NCI-H1092 treated with DMSO at 0.1 percent for 48 hours (cell line): ENCODE measurements around the gene FCRLA.
"Not testable (repeated sequence)": the region's sequence is repeated elsewhere in the genome, so short reads cannot be mapped to it uniquely, and the experiment has no call there.

Source experiments
- DNase-seq: peaks from one replicate; lab custom pipeline; 2025; lab: John Stamatoyannopoulos, UW

FCRLA gene

DNA sequence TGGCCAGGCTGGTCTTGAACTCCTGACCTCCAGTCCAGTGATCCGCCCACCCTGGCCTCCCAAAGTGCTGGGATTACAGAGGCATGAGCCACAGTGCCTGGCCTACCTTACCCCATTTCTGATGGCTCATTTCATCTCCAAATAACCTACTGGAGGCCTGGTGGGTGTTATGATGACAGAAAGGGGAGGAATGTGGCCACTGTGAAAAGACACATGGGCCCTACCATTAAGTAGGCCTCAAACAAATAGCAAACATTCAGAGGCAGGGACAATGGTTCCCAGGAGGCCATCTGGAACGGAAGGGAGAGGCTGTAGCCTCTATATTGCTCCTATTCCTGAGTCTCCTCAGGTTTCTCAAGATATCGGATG is 932 bp upstream of the FCRLA start:
- no peak for DNase-seq

DNA sequence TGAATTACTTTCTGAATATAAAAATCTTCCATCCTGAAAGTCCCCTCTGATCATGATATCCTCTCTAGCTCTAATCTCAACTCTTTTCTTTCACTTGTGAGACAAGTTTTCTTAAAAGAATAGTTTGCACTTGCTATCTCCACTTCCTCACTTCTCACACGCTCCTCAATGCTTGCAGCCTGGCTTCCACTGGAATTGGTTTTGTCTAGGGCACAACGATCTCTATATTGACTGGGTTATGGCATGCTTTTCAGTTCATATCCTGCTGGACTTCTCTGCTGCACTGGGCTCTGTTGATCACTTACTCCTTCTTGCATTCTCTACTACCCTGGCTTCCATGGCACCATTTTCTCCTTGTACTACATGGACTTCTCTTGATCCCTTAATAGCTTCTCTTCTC is 474 bp downstream of the FCRLA start:
- no peak for DNase-seq

DNA sequence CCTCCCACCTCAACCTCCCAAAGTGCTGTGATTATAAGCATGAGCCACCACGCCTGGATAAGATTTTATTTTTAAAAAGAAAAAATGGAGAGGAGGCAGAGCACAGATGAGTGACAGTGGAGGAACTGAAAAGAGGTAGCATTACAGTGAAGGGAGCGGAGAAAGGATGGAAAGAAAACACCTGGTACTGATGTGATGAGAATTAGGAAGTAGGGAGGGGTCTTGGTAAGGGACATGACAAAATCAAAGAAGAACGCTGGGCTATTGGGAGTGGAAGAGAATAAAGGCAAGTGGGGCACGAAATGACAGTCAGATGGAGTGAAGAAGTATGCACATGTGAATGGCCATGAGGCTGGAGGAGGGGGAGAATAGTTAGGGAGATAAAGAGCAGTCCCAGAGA is 2.3 kb downstream of the FCRLA start:
- no peak for DNase-seq

DNA sequence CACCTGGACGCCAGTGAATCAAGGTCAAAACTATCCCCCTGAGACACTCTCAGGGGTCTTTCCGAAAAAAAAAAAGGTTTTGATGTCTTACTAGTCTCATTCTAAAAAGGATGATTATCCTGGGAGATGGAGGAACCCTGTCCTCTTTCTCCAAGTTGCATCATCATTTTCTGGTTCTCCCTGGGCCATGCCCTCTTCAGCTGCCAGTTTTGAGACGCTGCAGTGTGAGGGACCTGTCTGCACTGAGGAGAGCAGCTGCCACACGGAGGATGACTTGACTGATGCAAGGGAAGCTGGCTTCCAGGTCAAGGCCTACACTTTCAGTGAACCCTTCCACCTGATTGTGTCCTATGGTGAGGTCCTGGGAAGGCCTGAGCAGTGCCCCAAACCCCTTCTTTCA is 3.5 kb downstream of the FCRLA start:
- no peak for DNase-seq

DNA sequence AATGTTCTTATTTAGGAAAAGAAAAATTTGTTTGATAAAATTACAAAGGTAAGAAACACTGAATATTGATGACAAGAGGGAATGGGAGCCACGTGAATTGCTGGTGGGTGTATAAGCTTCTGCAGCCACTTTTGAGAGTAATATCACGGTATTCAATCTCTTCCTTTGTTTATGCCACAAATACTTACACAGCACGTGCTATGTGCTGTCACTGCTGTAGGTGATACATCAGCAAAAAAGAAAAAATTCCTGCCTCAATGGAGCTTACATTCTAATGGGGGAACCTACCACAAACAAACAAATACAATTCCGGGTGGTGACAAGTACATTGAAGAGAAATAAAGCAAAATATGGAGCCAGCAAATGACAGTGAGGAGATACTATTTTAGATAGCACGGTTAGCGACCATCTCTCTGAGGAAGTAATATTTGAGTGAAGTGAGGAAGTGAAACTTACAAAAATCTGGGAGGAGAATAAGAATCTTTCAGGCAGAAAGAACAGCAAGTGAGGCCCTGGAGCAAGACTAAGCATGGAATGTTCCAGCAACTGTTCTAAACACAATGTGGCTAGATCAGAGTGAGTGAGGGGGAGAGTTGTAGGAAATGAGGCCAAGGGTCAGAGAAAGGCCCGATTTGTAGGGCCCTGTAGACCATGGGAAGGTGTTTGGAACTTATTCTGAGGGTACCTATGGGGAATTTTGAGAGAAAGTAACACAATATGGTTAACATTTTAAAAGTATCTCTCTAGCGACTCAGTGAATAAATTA is 11.7 kb downstream of the FCRLA start:
- DNase-seq = no peak

DNA sequence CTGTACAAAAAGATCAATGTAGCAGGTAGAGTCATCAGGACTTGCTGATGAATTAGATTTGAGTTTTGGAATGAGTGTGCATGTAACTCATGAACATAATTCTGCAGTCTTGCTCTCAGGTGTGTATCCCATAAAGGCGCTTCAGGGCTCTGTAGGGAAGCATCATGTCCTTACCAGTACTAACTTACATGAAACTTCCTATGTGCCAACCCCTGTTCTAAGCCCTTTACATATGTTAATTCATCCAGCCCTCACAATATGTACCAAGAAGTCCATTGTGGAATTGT is 12.2 kb downstream of the FCRLA start:
- DNase-seq = no peak

DNA sequence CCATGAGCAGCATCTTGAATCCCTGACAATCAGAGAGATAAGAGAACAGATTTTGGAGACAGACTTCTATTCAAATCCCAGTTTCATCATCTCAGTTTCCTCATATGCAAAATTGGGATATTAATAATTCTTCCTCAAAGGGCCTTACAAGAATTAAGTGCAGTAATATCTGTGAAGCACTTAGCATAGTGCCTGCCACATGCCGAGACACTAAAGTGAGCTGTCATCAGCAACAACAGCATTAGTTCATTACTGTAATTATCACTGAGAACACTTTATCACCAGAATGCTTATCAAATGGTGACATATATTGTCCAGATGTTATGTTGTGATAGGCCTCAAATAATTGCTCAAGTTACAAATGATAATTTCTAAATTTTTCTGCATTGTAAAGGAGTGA is 13.4 kb downstream of the FCRLA start:
- no peak for DNase-seq

DNA sequence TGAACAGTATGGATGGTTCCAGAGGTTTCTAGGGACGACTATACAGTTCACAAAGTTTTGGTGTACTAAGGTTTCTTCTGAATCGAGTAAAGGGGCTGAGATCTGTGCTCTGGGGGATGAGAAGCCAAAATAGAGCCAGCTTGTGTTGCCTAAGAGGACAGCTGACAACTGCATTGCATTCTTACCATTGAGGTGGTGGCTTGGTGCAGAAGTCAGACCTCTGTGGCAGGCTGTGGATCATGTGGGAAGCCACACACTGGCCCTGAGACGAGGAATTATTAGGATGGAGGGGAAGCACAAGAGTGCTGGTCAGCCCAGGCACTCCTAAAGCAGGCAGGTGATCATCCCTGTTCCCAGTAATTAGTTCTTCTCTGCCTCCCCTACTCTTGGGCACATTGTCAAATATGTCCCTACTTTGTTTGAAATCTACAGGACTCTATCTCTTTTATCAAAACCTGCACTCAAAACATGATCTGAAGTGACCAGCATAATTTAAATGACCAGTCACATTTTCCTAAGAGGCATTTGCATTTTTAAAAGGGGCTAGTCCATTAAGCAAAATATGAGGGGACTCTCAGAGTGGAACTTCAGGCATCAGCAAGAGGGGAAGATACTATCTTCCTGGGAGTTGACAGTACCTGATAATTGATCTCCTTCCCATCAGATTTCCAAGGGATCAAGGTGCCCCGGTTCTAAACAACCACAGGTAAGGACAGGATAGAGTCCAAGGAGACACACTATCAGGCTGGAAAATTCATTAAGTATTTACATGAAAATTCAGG is 14.1 kb downstream of the FCRLA start, which contains the start of gene FCRLB:
Gene FCRLB, plus strand, starts transcription at position 589 of the 782 bp plus-strand sequence. CDS start 1,129 bp downstream, outside the sequence.
- no peak for DNase-seq

DNA sequence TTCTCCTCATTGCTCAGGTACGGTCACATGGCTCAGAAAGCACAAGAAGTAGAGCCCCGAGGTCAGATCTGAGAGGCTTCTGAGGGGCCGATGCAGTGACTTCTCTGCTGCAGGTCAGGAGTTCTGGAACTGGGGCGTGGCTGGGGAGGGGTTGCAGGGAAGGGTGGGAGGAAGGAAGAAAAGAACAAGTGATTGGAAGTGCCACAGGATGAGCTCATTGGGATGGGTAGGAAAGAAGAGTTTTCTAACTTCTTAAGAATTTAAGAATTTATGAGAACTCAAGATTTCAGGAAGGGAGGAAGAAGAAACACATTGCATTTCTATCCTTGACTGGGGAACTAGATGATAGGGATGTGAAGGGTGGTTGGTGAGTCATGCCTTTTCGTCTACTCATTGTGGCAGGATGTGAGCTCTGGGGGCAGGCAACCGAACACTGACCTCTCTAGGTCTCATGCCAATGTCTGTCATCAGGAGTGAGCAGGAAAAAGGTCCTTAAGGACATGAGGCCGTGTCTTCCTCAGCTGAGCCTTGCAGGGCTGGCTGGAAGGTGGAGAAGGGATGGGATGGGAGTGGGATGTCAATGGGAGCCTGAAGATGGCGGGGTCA is 14.8 kb downstream of the FCRLA start:
- no peak for DNase-seq

DNA sequence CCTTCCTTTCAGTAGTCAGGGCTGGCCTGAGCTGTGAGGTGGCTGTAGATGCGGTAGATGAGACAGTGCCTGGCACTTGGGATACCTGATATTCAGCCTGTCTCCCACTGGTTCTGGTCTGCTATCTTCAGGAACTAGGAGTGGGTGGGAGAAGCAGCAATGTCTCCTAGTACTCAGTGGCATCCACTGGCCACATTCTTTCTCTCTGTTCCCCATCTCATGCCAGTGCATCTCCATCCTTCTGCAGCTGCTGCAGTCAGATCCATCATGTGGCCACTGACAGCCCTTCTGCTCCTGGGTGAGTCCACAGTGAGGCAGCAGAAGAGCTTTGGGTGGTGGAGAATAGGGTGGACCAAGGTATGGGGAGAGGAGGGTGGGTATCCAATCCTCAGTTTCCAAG is 15.4 kb downstream of the FCRLA start:
- DNase-seq = no peak

DNA sequence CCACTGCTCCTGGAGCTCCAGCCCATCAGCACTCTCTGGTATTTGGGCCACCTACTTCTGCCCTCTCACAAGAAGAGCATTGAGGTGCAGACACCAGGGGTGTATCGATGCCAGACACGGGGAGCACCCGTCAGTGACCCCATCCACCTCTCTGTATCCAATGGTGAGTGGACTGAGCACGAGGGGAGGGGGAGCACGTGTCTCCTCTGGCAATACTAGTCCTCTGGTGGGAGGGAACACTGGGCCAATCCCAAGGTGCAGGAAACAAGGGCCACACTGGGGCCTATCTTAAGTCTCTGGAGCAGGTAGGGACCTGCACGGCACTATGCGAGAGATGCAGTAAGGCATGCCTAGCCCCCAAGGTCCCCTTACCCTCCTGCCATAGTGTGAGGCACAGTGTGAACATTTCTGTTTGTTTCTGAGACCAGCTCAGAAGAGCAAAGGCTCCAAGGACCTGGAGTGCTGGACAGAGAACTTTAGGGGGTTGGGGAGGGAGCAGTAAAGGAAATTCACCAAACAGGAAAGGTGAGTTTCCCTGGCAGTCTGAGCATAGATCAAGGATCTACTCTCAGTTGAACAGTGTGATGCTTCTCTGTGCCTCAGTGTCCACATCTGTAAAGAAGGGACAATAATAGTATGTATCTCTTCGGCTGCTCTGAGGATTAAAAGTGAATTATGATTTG is 16.6 kb downstream of the FCRLA start:
- no peak for DNase-seq

DNA sequence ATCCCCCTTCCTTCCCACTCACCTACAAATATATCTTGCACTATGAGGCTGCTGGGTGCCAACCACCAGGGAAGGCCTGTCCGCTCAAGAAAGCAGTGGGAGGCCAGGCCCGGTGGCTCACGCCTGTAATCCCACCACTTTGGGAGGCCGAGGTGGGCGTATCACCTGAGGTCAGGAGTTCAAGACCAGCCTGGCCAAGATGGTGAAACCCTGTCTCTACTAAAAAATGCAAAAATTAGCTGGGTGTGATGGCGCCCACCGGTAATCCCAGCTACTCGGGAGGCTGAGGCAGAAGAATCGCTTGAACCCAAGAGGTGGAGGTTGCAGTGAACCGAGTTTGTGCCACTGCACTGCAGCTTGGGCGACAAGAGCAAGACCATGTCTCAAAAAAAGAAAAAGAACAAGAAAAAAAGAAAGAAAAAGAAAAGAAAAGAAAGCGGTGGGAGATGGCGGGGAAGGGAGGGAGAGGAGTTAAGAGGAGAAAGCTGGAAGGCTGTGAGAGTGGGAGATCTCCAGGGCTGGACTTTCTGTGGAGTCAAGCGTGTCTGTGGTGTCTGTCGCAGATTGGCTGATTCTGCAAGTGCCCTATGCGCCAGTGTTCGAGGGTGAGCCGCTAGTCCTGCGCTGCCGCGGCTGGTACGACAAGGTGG is 18.4 kb downstream of the FCRLA start:
- not testable (repeated sequence) for DNase-seq

DNA sequence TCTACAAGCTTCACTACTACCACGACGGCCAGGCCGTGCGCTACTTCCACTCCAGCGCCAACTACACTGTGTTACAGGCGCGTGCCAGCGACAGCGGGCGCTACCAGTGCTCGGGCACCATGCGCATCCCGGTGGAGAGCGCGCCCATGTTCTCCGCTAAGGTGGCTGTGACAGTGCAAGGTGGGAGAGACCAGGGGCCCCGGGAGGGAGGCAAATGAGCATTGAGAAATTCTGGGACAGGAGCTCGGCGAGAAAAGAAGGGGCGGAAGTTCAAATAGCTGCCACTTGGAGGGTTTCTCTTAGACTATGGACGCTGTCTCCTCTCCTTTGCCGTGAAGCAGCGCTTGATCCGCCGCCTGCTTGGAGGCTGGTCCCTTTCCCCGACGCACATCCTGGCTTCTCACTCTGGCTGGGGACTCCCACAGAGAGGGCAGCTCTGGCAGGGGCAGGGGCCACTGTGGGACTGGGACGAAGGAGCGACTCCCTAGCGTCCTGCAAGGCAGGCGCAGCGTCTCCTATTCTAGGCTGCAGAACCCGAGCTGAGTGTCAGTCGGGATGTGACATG is 19.0 kb downstream of the FCRLA start:
- DNase-seq = no peak

DNA sequence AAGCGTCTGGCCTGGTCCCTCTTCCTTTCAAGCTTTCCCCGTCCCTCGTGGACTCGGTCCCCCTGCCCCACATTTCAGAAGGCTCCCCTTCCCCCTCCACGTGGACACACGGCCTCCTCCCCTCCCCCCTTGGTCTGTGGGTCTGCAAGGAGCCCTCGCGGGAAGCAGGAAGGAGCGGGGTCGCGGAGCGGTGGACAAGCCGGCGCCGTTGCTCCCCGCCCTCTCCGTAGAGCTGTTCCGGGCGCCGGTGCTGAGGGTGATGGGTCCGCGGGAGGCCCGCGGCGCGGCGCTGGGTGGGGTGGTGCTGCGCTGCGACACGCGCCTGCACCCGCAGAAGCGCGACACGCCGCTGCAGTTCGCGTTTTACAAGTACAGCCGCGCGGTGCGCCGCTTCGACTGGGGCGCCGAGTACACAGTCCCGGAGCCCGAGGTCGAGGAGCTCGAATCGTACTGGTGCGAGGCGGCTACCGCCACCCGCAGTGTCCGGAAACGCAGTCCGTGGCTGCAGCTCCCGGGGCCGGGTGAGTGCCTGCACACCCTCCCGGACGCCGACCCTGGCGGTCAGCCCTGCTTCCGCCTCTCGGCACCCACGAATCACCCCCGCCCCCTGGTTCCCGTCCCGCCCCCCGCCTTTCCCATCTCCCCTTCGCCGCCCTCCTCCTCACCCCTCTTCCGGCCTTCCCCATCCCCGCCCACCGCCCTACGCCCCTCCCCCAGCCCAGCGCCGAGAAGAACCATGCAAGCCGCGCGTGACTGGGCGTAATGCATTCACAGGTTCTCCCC is 19.6 kb downstream of the FCRLA start:
- peak; percentile 33 for DNase-seq

DNA sequence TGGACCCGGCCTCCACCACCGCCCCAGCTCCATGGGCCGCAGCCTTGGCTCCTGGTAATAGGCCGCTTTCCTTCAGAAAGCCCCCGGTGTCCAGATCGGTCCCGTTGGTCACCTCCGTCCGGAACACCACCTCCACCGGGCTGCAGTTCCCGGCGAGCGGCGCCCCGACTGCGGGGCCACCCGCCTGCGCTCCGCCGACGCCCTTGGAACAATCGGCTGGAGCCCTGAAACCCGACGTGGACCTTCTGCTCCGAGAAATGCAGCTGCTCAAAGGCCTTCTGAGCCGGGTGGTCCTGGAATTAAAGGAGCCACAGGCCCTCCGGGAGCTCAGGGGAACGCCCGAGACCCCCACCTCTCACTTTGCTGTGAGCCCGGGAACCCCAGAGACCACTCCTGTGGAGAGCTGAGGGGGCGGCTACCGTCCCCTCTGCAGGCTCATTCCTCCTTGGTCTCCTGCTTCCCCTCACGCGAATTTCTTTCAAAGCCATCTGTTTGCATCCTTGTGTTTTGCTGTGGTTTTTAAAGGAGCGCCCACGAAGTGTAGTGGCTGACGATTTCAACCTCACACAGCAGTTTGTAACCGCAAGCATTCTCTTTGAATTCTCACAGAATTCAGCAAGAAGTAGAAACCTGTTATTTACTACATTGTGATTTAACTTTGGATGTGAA is 20.4 kb downstream of the FCRLA start:
- DNase-seq = no peak

DNA sequence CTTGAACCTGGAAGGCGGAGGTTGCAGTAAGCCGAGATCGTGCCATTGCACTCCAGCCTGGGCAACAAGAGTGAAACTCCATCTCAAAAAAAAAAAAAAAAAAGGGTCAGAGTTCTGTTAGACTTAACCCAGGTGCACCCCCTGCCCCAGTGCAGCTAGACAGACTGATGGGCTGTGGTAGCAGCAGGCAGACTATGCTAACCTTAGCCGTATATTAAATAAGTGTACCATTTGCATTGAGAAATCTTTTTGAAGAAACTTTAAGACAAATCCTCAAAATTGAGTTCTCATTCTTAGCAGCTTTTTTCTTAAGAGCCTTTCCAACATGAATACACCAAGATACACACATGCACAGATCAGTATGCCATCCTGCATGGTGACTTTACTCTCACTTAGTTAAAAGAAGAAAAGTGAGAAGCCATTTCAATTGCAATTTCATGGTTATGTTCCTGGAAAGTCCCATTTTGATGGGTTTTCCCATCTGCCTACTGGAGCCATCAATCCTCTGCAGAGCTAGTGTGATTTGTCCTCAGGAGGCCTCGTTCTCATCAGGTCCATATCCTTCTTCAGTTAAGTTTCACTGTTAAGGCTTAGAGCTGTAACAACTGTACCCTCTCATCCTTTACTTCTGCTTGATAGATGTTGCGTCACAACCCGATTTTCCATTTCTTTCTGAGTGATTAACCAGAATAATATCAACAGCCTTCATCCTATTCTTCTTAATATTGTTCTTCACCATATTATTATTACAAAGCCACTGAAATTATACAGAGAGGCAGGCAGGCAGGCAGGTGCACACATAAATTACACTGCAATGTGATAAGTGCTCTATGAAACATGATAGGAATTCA is 21.6 kb downstream of the FCRLA start:
- DNase-seq = no peak

DNA sequence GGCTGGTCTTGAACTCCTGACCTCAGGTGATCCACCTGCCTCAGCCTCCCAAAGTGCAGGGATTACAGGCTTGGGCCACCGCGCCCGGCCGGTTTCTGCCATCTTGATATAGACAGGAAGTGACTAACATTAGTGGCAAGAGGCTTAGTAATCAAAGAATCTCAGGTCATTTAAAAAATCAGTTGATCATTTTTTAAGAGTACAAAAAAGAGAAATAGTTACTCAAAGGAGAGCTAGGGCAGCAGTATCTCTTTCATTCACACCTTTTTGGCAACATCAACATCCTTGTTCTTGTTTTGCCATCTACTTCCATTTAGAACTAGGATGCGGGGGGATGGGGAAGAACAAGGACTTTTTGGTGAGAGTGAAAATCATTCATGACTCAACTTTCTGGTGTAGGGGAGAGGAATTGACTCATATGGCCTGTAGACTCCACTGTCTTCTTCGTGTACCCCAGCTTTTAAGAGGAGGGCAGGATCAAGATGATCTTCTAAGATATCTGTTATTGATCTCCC is 23.1 kb downstream of the FCRLA start:
- no peak for DNase-seq

DNA sequence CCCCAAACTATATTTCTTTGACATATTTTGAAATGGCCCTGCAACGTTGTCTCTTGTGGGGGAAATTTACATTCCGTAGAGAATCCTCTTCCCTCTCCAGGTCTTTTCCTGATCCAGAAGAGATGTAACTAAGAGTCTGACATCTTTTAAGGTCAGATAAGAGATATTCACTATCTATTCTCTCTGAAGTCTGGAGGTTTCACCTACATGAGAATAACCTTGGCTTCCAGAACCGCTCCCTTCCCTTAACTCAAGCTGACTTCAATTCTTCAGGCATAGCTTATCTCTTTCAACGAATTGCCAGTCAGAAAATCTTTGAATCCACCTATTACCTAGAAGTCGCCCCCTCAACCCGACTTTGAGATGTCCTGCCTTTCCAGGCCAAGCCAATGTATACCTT is 24.2 kb downstream of the FCRLA start:
- DNase-seq = no peak

DNA sequence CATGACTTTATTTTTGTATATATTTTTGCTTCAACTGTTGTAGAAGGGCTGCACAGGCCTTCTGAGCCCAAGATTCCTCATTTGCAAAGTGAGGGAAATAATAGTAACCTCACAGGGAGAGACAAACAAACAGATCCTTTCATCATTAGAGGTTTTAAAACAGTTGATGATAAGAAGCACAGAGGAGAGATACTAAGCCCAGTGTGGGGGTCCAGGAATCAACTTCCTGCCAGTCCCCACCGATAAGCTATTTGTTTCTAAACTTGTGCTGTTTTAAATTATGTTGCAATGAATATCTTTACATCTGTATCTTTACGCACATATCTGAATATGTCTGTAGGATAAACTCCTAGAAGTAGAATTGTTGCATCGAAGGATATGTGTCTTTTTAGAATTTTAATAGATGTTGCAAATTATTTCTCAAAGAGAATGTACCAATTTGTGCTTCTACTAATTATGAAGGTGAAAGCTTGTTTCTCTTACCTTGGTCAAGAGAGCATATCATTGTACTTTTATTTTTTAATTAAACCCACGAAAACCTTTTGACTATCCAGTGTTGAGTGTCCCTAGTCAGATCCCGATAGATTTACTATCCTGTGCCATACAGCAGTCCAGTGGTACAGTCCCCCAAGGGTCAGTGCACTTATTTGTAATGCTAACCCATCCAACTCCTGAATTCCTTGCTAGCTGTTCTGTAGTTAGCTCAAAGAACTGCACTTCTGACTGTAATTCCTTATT is 25.1 kb downstream of the FCRLA start:
- DNase-seq = no peak
